DMS153 treated with DMSO at 0.1 percent for 48 hours (cell line): Measurements from ENCODE around the gene SLC5A10.

Experiments used
- DNase-seq: peaks from one replicate; lab custom pipeline; 2025; ENCODE audit not compliant: unreplicated experiment; lab: John Stamatoyannopoulos, UW

The SLC5A10 gene

GRCh38 chr17:18963126-18964017, 11.4 kb downstream of the SLC5A10 start:
- DNase-seq, result no peak

- no peak for DNase-seq
These were observed 12.0 kb downstream of the SLC5A10 start for GRCh38 chr17:18964018-18964351.

- DNase-seq, result no peak
These were observed 12.6 kb downstream of the SLC5A10 start for GRCh38 chr17:18964550-18964949.

- no peak for DNase-seq
These were observed 13.7 kb downstream of the SLC5A10 start for GRCh38 chr17:18965530-18966236.

DNA sequence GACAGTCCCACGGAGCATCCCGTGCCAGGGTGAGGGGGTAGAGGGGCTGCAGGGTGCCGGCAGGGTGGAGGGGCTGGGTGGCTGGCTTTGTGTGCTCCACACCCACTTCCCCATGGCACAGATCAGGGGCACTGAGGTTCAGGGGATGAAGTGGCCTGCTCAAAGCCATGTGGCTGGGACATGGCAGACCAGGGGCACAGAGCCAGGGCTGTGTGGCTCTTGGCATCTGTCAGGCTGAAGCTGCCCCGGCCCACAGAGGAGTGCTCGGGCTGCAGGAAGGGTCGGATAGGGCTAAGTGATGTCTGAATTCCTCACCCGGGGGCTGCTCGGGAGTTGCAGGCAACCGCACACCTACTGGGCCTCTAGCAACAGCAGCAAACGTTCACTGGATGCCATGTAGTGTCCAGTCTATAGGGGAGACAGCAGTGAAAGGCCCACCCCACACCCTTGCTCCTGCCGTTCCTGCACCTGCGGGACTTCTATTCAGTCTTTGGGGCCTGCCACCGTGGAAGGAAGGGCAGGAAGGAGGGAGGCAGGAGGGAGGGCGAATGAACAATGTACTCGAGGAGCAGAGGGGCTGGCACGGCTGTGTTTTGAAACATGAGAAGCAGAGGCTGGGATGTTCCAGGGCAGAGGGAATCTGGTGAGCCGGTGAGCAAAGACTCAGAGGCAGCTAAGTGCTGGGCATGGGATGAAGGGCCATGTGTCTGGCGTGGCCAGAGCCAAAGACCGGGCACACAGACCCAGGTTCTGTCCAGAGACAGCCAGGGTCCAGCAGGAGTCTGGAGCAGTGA, 15.1 kb downstream of the SLC5A10 start:
- no peak for DNase-seq

- no peak for DNase-seq
These were observed 16.0 kb downstream of the SLC5A10 start for GRCh38 chr17:18967916-18968315.

- no peak for DNase-seq
These were observed 16.4 kb downstream of the SLC5A10 start for GRCh38 chr17:18968345-18968744.

DNA sequence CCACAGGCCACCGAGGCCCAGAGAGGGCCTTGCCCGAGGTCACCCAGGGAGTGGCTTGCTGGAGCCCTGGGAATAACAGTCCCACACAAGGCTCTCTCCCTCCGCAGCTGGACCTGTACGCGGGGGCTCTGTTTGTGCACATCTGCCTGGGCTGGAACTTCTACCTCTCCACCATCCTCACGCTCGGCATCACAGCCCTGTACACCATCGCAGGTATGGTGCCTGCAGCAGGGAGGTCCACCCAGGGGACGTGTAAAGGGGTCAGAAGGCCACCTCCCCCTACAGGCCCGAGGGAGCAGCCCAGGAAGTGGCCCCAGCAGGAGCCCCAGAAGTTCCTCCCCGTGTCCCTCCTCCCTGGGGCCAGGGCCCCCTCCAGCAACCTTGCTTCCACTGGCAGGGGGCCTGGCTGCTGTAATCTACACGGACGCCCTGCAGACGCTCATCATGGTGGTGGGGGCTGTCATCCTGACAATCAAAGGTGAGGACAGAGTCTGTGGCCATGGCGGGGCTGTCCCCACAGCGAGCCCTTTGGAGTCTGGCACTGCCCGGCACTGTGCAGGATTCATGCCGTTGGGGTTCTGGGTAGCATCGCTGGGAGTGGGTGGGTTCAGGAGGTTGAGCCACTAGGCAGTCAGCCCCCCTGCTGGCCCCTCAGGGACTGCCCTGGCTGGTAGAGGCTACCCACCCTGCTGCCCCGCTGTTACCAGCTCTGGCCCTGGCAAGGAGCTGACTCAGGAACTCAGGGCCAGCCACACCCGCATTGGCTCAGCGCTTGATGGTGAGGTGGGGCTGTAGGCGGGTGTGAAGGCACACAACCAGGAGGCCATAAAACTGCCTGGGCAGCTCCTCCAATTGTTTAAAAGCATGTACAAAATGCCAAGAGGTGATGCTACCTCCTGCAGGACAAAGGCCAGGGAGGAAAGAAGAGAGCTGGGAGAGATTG, 17.3 kb downstream of the SLC5A10 start:
- DNase-seq, result no peak

DNA sequence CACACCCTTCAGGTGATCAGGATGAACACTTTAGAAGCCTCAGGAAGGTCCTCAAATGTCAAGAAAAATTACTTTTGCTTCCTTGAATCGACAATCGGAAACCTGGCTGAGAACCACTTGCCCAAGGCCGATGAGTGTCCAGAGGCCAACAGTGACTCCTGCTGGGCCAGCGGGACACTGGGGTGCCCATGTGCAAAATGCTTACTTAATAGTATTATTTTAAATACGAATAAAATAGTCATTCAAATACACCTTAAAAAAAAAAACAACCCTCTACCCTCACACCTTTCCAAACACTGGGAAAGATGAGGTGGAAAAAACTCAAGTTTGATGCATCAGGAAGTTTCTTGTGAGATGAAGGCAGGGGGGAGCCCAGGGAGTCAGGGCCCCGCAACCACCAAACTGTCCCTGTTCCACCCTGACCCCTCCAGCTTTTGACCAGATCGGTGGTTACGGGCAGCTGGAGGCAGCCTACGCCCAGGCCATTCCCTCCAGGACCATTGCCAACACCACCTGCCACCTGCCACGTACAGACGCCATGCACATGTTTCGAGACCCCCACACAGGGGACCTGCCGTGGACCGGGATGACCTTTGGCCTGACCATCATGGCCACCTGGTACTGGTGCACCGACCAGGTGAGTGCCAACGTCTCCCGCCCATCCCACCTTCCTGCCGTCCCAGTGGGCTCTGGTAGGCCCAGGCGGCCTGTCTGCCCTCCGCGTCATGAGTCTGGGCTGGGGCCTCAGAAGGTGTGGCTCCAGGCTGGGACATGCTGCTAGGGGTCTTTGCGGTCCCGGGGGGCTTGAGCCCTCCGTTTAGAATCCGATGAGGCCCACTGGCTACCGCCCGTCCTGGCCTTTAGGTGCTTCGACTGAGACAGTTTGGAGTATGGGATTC, 18.9 kb downstream of the SLC5A10 start:
- DNase-seq, result no peak

DNA sequence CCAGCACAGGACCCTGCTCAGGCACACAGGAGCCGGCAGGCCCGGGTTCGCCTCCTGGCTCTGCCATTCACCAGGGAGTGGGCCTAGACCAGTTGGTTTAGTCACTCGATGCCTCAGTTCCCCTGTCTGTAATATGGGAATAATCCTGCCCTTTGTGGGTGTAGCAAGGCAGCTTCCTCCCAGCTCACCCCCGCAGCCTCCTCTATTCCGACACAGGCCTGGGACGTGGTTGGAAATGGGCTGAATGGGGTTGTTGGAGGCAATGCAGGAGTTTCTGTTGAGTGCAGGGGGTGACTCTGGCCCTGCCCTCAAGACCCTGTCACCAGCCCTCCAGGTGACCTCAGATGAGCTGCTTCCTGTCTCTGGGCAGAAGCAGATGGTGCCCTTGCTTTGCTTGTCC, 19.8 kb downstream of the SLC5A10 start:
- DNase-seq, result no peak

GRCh38 chr17:18974407-18975149, 22.6 kb downstream of the SLC5A10 start:
- no peak for DNase-seq

DNA sequence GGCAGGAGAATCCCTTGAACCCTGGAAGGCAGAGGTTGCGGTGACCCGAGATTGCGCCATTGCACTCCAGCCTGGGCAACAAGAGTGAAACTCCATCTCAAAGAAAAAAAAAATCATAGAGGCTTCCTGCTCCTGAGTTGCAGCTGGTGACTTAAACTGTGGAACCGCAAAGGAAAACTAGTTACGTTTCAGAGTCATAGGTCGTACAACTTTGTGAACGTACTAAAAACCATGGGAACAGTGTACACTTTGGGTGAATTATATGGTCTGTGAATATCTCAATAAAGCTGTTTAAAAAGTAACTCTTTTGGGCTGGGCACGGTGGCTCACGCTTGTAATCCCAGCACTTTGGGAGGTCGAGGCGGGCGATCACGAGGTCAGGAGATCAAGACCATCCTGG, 23.6 kb downstream of the SLC5A10 start:
- DNase-seq, result no peak

DNA sequence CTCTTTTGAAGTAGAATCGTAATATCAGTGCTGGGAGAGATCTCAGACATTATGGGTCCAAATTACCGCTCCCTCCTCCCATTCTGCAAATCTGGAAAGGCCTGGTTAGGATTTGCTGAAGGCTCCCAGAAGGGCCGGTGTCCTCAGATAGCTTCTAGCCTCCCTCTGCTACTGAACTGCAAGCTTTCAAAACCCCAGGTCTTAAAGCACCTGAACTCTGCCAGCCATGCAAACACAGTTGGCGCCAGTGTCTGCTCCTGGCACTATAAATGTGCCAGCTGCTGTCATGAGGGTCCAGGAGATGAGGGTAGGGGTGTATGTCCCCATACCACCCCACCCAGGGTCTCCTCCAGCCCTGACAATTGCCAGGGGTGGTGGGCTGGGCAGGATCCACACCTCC, 24.2 kb downstream of the SLC5A10 start:
- no peak for DNase-seq

DNA sequence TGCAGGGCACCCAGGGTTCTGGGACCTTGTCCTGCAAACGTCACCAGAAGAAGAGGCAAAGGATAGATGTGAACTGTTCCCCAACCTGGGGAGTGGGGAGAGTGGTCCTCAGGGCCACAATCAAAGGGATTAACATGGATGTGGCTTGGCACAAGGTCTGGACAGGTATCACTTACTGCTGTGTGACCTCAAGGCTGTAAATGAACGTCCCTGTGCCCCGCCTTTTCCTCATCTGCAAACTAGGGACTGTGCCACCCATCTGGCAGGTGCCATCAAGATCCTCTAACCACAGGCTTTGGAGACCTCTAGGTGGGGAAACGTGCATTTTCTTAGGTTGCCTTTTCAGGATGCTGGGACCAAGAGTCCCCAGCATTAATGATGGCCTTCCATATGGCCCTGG, 25.1 kb downstream of the SLC5A10 start:
- DNase-seq, result no peak

DNA sequence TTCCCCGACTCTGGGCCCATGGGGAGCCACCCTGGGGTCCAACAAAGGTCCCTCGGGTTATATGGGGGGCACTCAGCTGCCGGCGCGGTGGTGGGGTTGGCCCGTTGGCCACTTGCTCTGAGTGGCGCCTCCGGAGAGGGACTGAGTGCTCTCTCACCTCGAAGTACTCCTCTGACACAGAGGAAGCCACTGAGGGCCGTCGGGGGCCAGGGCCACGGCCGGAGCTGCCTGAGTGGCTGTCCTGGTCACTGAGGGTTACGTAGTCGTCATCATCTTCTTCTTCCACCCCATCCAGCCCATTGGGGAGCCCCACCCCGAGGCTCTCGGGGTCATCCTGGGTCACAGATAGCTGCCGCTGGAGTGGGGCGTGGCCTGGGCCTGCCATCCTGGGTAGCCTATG, 25.7 kb downstream of the SLC5A10 start:
- DNase-seq, result no peak

DNA sequence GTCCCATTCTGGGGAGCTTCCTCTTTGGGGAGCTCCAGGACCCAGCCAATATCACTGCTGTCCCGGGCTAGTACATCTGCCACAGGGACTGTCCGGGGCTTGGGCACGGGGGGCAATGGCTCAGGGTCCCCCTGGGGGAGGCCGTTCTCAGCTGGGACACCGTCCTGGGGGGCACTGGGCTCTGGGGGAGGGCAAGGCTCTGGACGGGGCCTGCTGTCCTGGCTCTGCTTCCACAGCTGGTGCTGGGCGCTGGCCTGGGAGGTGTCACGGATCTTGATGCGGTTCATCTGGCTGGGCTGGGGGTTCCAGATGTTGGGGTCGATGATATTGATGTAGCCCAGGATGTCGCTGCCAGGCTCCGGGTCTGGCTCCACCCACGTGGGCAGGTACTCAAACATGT, 26.1 kb downstream of the SLC5A10 start:
- no peak for DNase-seq

DNA sequence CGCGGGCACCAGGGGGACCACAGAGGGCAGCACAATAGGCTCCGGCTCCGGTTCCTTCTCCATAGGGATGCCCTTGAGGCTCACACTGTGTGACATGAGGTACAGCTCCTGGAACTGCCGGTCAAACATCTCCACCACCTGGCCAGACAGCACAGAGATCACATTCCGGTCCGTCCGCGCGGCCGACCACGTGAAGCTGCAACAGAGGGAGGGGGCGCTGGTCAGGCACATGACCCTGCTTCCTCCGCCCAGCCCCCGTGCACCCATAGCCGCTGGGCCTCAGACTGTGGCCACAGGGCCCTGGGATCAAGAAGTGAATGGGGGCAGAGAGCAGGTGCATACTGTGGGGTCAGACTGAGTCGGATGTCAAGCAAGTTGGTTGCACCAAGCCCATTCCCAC, 26.7 kb downstream of the SLC5A10 start:
- no peak for DNase-seq

DNA sequence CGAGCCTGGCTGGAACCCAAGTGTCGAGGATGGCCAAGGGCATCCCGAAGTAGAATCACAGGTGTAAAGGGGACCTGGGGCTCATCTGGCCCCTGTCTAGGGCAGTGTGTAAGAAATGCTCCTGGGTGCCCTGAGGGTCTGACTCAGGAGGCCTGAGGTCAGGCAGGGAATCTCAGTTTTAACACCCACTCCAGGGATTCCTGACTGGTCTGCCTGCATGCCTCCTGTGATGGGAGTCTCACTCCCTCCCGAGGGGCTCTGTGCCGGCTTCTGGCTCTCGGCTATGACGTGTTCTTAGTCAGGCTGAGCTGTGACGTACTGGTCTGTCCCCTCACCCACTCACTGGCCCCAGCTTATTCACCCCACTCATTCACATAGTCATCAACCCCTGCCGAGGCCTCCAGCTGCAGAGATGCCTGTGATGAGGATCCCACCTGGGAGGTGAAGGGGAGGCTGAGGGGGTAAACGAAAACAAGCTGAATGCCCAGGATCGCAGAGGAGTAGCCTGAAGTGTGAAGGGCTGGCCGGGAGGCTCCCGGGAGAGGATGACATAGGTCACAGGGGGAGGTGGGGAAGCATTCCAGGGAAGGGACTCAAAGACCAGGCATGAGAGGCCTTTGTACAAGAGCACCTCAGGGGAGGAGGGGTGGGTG, 28.8 kb downstream of the SLC5A10 start:
- DNase-seq, result no peak

GRCh38 chr17:18981335-18981641, 29.3 kb downstream of the SLC5A10 start:
- no peak for DNase-seq
